K562 (cell line): ENCODE results near the gene MARS1. TPM values are rescaled to one million over a fixed set of nuclear protein-coding genes. Genes with fewer than 3 reads are reported as not detected.

Experiments used
- FOXJ3 ChIP-seq: sonication (generic); formaldehyde crosslinking; IDR thresholded peaks from 2 replicates; pipeline ENCODE4 v1.4.0; 2020; ENCODE audit warnings: mild to moderate bottlenecking, missing genetic modification reagents
- HIVEP1 ChIP-seq: fragments of 250-450 bp; sonication (Bioruptor Pico); IDR thresholded peaks from 2 replicates; pipeline ENCODE4 v1.4.0; 2020; ENCODE audit warnings: mild to moderate bottlenecking
- MYNN ChIP-seq, 2 experiments: sonication (generic); formaldehyde crosslinking in 1 of 2; IDR thresholded peaks; 2 replicates each; pipeline versions ENCODE4 v1.5.0 to v1.6.1; 2016 to 2020; ENCODE audit warnings: antibody characterized with exemption in 1 of 2, missing genetic modification reagents in 1 of 2
- REST ChIP-seq, 2 experiments: fragments of 450-650 bp; formaldehyde crosslinking in 1 of 2; IDR thresholded peaks; 2 replicates each; pipeline versions ENCODE4 v1.4.0 to v1.6.1; 2014 to 2020; ENCODE audit warnings: mild to moderate bottlenecking in 2 of 2, borderline replicate concordance in 1 of 2, low read depth in 1 of 2
- XRCC3 ChIP-seq: fragments of 450-650 bp; IDR thresholded peaks from 2 replicates; pipeline ENCODE4 v1.6.1; 2017; ENCODE audit warnings: mild to moderate bottlenecking, moderate library complexity
- ZBTB2 ChIP-seq: fragments of 450-650 bp; IDR thresholded peaks from 2 replicates; pipeline ENCODE4 v1.6.1; 2016; ENCODE audit warnings: antibody characterized with exemption
- ZBTB49 ChIP-seq: sonication (generic); formaldehyde crosslinking; IDR thresholded peaks from 2 replicates; pipeline ENCODE4 v1.8.0; 2022; ENCODE audit warnings: missing genetic modification reagents, mild to moderate bottlenecking, borderline replicate concordance
- ZKSCAN8 ChIP-seq: fragments of 200-800 bp; sonication (Bioruptor generic); IDR thresholded peaks from 2 replicates; pipeline ENCODE4 v1.6.1; 2016; ENCODE audit warnings: missing genetic modification characterization, missing compliant biosample characterization
- ZNF174 ChIP-seq: fragments of 250-450 bp; sonication (Bioruptor Pico); IDR thresholded peaks from 2 replicates; pipeline ENCODE4 v1.4.0; 2020; ENCODE audit warnings: mild to moderate bottlenecking
- ZNF551 ChIP-seq: fragments of 250-450 bp; sonication (Bioruptor Pico); IDR thresholded peaks from 2 replicates; pipeline ENCODE4 v1.5.0; 2021; ENCODE audit warnings: mild to moderate bottlenecking, moderate library complexity
- ZNF589 ChIP-seq: fragments of 200-800 bp; sonication (Bioruptor generic); IDR thresholded peaks from 2 replicates; pipeline ENCODE4 v1.6.1; 2016; ENCODE audit warnings: low read depth, missing genetic modification characterization, missing compliant biosample characterization
- polyA plus RNA-seq, 8 experiments: library from polyadenylated mRNA; depleted of rRNA in 4 of 8; stranded (reverse) in 5 of 8; unstranded in 3 of 8; fragments of >200 nt; fragmentation: Nextera tagmentation in 2 of 8; fragmentation: Illumina TruSeq in 1 of 8; extraction: Ambion mirVana in 2 of 8; extraction: Trizol in 1 of 8; gene quantifications; 2 replicates each; pipeline versions ENCODE4 v1.2.1 to v1.2.3, GENCODE V29; 2011 to 2014; ENCODE audit warnings: inconsistent platforms in 1 of 8, missing spikeins in 1 of 8
- total RNA-seq, 7 experiments: library from RNA; depleted of rRNA in 6 of 7; stranded (reverse); fragments of >200 nt in 6 of 7; fragmentation: Illumina TruSeq in 2 of 7; extraction: Trizol in 2 of 7; gene quantifications; 2 replicates each; pipeline versions ENCODE4 v1.2.1 to v1.2.3, GENCODE V29; 2011 to 2021; ENCODE audit warnings: low replicate concordance in 1 of 7

The MARS1 gene
- total and polyA plus RNA-seq, 9 of the 15 experiments (the other 6 are each of a cell fraction or from before 2014, with no cell fraction given): 117 to 382 (median 220) TPM

- TF ChIP-seq ZBTB2 (peak; percentile 75), ZBTB49 (CRISPR knock-in tag) (no peak), ZNF551 (CRISPR knock-in tag) (no peak), ZNF174 (CRISPR knock-in tag) (0 out of 2 replicates have a peak, but pooled peaks have one; percentile 22), XRCC3 (no peak), ZKSCAN8 (CRISPR knock-in tag) (peak; percentile 58; the same call in 1 of the 2 replicates), ZNF589 (CRISPR knock-in tag) (0 out of 2 replicates have a peak, but pooled peaks have one; percentile 58), HIVEP1 (CRISPR knock-in tag) (no peak), MYNN (IDR thresholded peaks at IDR 0.05) (peak; percentile 73; the same call in 1 of the 2 replicates), MYNN (CRISPR knock-in tag; IDR thresholded peaks at IDR 0.05) (no peak), REST (IDR thresholded peaks at IDR 0.05; ENCODE audit: borderline replicate concordance) (peak; percentile 68), REST (CRISPR knock-in tag; IDR thresholded peaks at IDR 0.05; ENCODE audit: low read depth) (peak; percentile 44; the same call in 1 of the 2 replicates), FOXJ3 (CRISPR knock-in tag) (no peak)
- TF ChIP-seq, all 486 proteins: peak for 140
Observed at GRCh38 chr12:57539134-57539768, 51.4 kb downstream of the MARS1 start (continued).
